Uterus (tissue), 4 donors: ENCODE data around the gene BMPR1A. TPM values are rescaled to one million over a fixed set of nuclear protein-coding genes. Genes with fewer than 3 reads are reported as not detected.
"Not testable (repeated sequence)": the region's sequence is repeated elsewhere in the genome, so short reads cannot be mapped to it uniquely, and the experiment has no call there.

Experiments
- DNase-seq, 2 donors: peaks; one replicate each; pipeline ENCODE4 v3.0.0-alpha.2; 2019 to 2020
- H3K27ac ChIP-seq, 2 donors: fragments of 200-600 bp; sonication (generic); 1 replicate in 1 of 2; 2 replicates in 1 of 2; pipeline ENCODE4 v1.5.1; 2016 to 2018
- H3K27me3 ChIP-seq, 2 donors: fragments of 200-600 bp; sonication (generic); one replicate each; pipeline ENCODE4 v1.5.1; 2018 to 2019; ENCODE audit warnings: control low read depth in 1 of 2
- H3K36me3 ChIP-seq, 2 donors: fragments of 200-600 bp; sonication (generic); one replicate each; pipeline ENCODE4 v1.5.1; 2019; ENCODE audit warnings: control low read depth in 1 of 2
- H3K4me1 ChIP-seq, 2 donors: fragments of 200-600 bp; sonication (generic); one replicate each; pipeline ENCODE4 v1.5.1; 2018 to 2019; ENCODE audit warnings: control low read depth in 1 of 2
- H3K4me3 ChIP-seq, 2 donors: fragments of 200-600 bp; sonication (generic); 1 replicate in 1 of 2; 2 replicates in 1 of 2; pipeline ENCODE4 v1.5.1; 2018 to 2019; ENCODE audit warnings: mild to moderate bottlenecking in 1 of 2
- H3K9me3 ChIP-seq, 2 donors: fragments of 200-600 bp; sonication (generic); one replicate each; pipeline ENCODE4 v1.5.1; 2019; ENCODE audit warnings: control low read depth in 1 of 2
- CTCF ChIP-seq, 4 experiments: fragments of 200-600 bp in 2 of 4; fragments of 450-650 bp in 2 of 4; sonication (generic) in 2 of 4; IDR thresholded peaks; one replicate each; pipeline ENCODE4 v1.5.1; 2016 to 2019; ENCODE audit warnings: antibody characterized with exemption in 4 of 4, mild to moderate bottlenecking in 2 of 4, moderate library complexity in 1 of 4
- POLR2A ChIP-seq, 2 donors: fragments of 450-650 bp; IDR thresholded peaks; one replicate each; pipeline ENCODE4 v1.6.1; 2016; ENCODE audit warnings: antibody characterized with exemption in 2 of 2, mild to moderate bottlenecking in 1 of 2, moderate library complexity in 1 of 2
- intact Hi-C: fragments of 100-400 bp; cut with DNase I; formaldehyde crosslinking; loops from one replicate; pipeline ENCODE4 v1.15.1; 2023; ENCODE audit warnings: low total_unique reads
- total RNA-seq, 4 donors: library from RNA; depleted of rRNA in 3 of 4; stranded (reverse); fragments of >200 nt in 3 of 4; gene quantifications; one replicate each; pipeline versions ENCODE4 v1.1.0 to v1.2.4, GENCODE V29; 2014 to 2023
- donor health status: DM: yes; HTN: yes; CAD: no.

The BMPR1A gene
- total RNA-seq, 4 donors from 2014 or later, result 27.4 to 175 (median 69.2) TPM

- Histone ChIP-seq H3K36me3 (no peaks in the 10 kb centered on the region), H3K27me3 (no peaks in the 10 kb centered on the region), H3K4me1 (peaks cover 0 to 4% of the 10 kb centered on the region in 2 donors), H3K27ac (no peak overlapping the region), H3K9me3 (no peaks in the 10 kb centered on the region), H3K4me3 (no peak overlapping the region)
- TF ChIP-seq POLR2A (IDR thresholded peaks at IDR 0.05), result no peak
- no peak for TF ChIP-seq CTCF (IDR thresholded peaks at IDR 0.05)
- intact Hi-C loops, result no loop called here
- no peak for DNase-seq
These were observed 26.7 kb upstream of the BMPR1A start for GRCh38 chr10:86729677-86730076.

DNA sequence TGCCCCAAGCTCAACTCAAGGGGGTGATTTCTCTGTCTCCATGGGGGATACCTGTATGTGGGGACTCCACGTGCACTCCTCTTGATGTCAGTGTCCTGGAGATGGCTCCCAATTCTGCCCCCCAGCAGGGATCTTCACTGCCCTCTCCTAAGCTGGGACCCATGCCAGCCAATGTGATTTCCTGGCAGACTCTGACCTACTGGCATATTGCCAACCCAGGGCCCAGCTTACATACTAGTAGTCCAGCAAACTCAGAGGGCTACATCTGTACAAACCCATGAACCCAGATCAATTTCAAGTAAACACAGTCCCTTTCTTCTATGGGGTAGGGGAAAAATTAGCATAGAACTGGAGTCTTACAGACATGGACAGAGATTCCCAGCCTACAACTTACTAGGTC, 26.2 kb upstream of the BMPR1A start:
- Histone ChIP-seq H3K27me3 (no peaks in the 10 kb centered on the region), H3K4me1 (peaks cover 0 to 5% of the 10 kb centered on the region in 2 donors), H3K4me3 (no peak overlapping the region), H3K27ac (no peak overlapping the region), H3K9me3 (no peaks in the 10 kb centered on the region), H3K36me3 (no peaks in the 10 kb centered on the region)
- DNase-seq, result no peak
- no peak for TF ChIP-seq CTCF (IDR thresholded peaks at IDR 0.05)
- TF ChIP-seq POLR2A (IDR thresholded peaks at IDR 0.05), result no peak
- intact Hi-C loops, result no loop called here

- no peaks in the 10 kb centered on the region for H3K27me3 ChIP-seq
- DNase-seq, result no peak
- no peaks in the 10 kb centered on the region for H3K9me3 ChIP-seq
- no peak for TF ChIP-seq POLR2A (IDR thresholded peaks at IDR 0.05)
- TF ChIP-seq CTCF (IDR thresholded peaks at IDR 0.05), result no peak
- peaks cover 0 to 5% of the 10 kb centered on the region in 2 donors for H3K4me1 ChIP-seq
- H3K4me3 ChIP-seq, result no peak overlapping the region
- no peaks in the 10 kb centered on the region for H3K36me3 ChIP-seq
- peak overlapping the region; percentile 77 to 82 for H3K27ac ChIP-seq
- intact Hi-C loops, result no loop called here
These were observed 23.6 kb upstream of the BMPR1A start for GRCh38 chr10:86732771-86733170.

- no peaks in the 10 kb centered on the region for H3K27me3 ChIP-seq
- intact Hi-C loops, result no loop called here
- no peak overlapping the region for H3K4me3 ChIP-seq
- peak overlapping the region; percentile 77 to 82 for H3K27ac ChIP-seq
- no peaks in the 10 kb centered on the region for H3K9me3 ChIP-seq
- peak in 1 of 2 donors; percentile 54 for DNase-seq
- peak in 1 of 2 donors; percentile 16 for TF ChIP-seq POLR2A (IDR thresholded peaks at IDR 0.05)
- TF ChIP-seq CTCF (IDR thresholded peaks at IDR 0.05), result no peak
- peaks cover 0 to 5% of the 10 kb centered on the region in 2 donors for H3K4me1 ChIP-seq
- H3K36me3 ChIP-seq, result no peaks in the 10 kb centered on the region
These were observed 23.2 kb upstream of the BMPR1A start for GRCh38 chr10:86733260-86733671.

GRCh38 chr10:86734207-86734988, 22.0 kb upstream of the BMPR1A start:
- H3K9me3 ChIP-seq, result no peaks in the 10 kb centered on the region
- H3K27ac ChIP-seq, result peak overlapping the region; percentile 77 to 82
- TF ChIP-seq CTCF (IDR thresholded peaks at IDR 0.05) (no peak), POLR2A (IDR thresholded peaks at IDR 0.05) (no peak)
- H3K27me3 ChIP-seq, result no peaks in the 10 kb centered on the region
- no peak overlapping the region for H3K4me3 ChIP-seq
- H3K36me3 ChIP-seq, result no peaks in the 10 kb centered on the region
- intact Hi-C loops, result no loop called here
- DNase-seq, result no peak
- H3K4me1 ChIP-seq, result peaks cover 0 to 5% of the 10 kb centered on the region in 2 donors

DNA sequence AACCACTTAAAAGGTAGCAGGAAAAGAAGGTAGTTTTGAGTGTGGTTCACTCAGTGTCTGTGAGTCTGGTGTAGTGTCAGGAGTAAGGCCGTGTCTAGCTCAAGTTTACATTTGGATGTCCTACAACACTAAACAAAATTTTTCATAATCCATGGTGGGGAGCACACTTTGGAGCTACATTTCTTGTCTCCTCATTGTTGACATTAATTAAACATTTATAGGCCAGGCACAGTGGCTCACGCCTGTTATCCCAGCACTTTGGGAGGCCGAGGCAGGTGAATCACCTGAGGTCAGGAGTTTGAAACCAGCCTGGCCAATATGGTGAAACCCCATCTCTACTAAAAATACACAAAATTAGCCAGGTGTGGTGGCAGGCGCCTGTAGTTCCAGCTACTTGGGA, 21.1 kb upstream of the BMPR1A start:
- H3K36me3 ChIP-seq, H3K4me3 ChIP-seq, H3K27me3 ChIP-seq, intact Hi-C loops, H3K4me1 ChIP-seq, H3K9me3 ChIP-seq, DNase-seq: not testable (repeated sequence)
- peak overlapping the region; percentile 17 to 22 for H3K27ac ChIP-seq
